Measurements from ENCODE around the gene DNAJC16.
"Not testable (repeated sequence)": the region's sequence is repeated elsewhere in the genome, so short reads cannot be mapped to it uniquely, and the experiment has no call there.

The DNAJC16 gene

GRCh38 chr1:15507278-15507677, 19.4 kb upstream of the DNAJC16 start:
- DNase-seq (ENCODE audit: low spot score) = no peak

- no peak for DNase-seq (ENCODE audit: low spot score)
Measured at GRCh38 chr1:15508700-15509487, 17.8 kb upstream of the DNAJC16 start.

GRCh38 chr1:15509586-15509985, 17.1 kb upstream of the DNAJC16 start:
- DNase-seq (ENCODE audit: low spot score) = no peak

GRCh38 chr1:15510611-15511405, 15.8 kb upstream of the DNAJC16 start:
- no peak for DNase-seq (ENCODE audit: low spot score)

GRCh38 chr1:15513192-15513591, 13.5 kb upstream of the DNAJC16 start:
- DNase-seq (ENCODE audit: low spot score) = no peak

GRCh38 chr1:15513919-15514318, 12.7 kb upstream of the DNAJC16 start:
- DNase-seq (ENCODE audit: low spot score) = no peak

- not testable (repeated sequence) for DNase-seq (ENCODE audit: low spot score)
Measured at GRCh38 chr1:15514557-15514956, 12.1 kb upstream of the DNAJC16 start.

- no peak for DNase-seq (ENCODE audit: low spot score)
Measured at GRCh38 chr1:15515022-15515663, 11.5 kb upstream of the DNAJC16 start.

GRCh38 chr1:15519625-15520024, 7.0 kb upstream of the DNAJC16 start:
- DNase-seq (ENCODE audit: low spot score) = no peak

GRCh38 chr1:15521206-15521906, 5.3 kb upstream of the DNAJC16 start:
- not testable (repeated sequence) for DNase-seq (ENCODE audit: low spot score)

- no peak for DNase-seq (ENCODE audit: low spot score)
Measured at GRCh38 chr1:15522551-15522950, 4.1 kb upstream of the DNAJC16 start.

- no peak for DNase-seq (ENCODE audit: low spot score)
Measured at GRCh38 chr1:15523104-15524020, 3.3 kb upstream of the DNAJC16 start.

- DNase-seq (ENCODE audit: low spot score) = no peak
Measured at GRCh38 chr1:15524021-15524282, 2.7 kb upstream of the DNAJC16 start, which contains the start of gene CASP9. TSS of gene CASP9 (minus strand) at chr1:15524215. CDS start at chr1:15524200, 15 bp downstream.

GRCh38 chr1:15524283-15525049, 2.2 kb upstream of the DNAJC16 start:
- DNase-seq (ENCODE audit: low spot score) = peak; percentile 96

- no peak for DNase-seq (ENCODE audit: low spot score)
Measured at GRCh38 chr1:15525050-15526020, 1.3 kb upstream of the DNAJC16 start.

GRCh38 chr1:15526021-15526489, 593 bp upstream of the DNAJC16 start:
- no peak for DNase-seq (ENCODE audit: low spot score)

GRCh38 chr1:15531003-15531402, 4.4 kb downstream of the DNAJC16 start:
- DNase-seq (ENCODE audit: low spot score) = no peak

GRCh38 chr1:15531682-15532081, 5.0 kb downstream of the DNAJC16 start:
- no peak for DNase-seq (ENCODE audit: low spot score)

- no peak for DNase-seq (ENCODE audit: low spot score)
Measured at GRCh38 chr1:15538771-15539170, 12.1 kb downstream of the DNAJC16 start.
